Fibroblast of mammary gland (primary cell): ENCODE data around the gene ANKRD1.

Source experiments
- DNase-seq: peaks from one replicate; pipeline ENCODE4 v3.0.0-alpha.2; 2010; ENCODE audit warnings: low read depth
- H3K4me3 ChIP-seq: 2 replicates; pipeline ENCODE4 v1.5.1; 2011; ENCODE audit warnings: low read depth, mild to moderate bottlenecking, low read length, moderate library complexity; ENCODE audit not compliant: control insufficient read depth
- TF ChIP-seq, protein P1 (sequence below): conservative IDR thresholded peaks from 2 replicates; pipeline ENCODE4 v1.5.1; 2011; ENCODE audit warnings: low read depth, low read length, inconsistent platforms; ENCODE audit not compliant: control insufficient read depth, insufficient read depth

Gene ANKRD1

DNA sequence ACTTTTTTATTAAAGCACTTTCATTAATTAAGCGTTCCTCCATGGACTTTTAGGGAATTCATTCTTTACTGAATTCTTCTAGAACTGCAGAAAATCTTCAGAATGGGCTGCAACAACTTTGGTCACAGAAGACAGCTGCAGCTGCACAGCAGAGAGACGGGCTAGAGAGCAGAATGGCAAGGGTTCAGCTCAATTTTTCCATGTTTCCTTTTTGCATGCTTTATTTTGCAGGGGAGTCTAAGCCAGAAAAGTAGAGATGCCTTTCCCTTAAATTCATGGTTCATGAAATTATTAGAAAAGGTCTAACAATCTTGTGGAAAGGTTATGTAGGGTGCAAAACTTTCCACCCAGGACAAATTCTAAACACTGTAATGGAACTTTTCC, 15.4 kb upstream of the ANKRD1 start:
- no peak overlapping the region for H3K4me3 ChIP-seq
- TF ChIP-seq, protein P1, sequence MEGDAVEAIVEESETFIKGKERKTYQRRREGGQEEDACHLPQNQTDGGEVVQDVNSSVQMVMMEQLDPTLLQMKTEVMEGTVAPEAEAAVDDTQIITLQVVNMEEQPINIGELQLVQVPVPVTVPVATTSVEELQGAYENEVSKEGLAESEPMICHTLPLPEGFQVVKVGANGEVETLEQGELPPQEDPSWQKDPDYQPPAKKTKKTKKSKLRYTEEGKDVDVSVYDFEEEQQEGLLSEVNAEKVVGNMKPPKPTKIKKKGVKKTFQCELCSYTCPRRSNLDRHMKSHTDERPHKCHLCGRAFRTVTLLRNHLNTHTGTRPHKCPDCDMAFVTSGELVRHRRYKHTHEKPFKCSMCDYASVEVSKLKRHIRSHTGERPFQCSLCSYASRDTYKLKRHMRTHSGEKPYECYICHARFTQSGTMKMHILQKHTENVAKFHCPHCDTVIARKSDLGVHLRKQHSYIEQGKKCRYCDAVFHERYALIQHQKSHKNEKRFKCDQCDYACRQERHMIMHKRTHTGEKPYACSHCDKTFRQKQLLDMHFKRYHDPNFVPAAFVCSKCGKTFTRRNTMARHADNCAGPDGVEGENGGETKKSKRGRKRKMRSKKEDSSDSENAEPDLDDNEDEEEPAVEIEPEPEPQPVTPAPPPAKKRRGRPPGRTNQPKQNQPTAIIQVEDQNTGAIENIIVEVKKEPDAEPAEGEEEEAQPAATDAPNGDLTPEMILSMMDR: no peak
- no peak for DNase-seq

DNA sequence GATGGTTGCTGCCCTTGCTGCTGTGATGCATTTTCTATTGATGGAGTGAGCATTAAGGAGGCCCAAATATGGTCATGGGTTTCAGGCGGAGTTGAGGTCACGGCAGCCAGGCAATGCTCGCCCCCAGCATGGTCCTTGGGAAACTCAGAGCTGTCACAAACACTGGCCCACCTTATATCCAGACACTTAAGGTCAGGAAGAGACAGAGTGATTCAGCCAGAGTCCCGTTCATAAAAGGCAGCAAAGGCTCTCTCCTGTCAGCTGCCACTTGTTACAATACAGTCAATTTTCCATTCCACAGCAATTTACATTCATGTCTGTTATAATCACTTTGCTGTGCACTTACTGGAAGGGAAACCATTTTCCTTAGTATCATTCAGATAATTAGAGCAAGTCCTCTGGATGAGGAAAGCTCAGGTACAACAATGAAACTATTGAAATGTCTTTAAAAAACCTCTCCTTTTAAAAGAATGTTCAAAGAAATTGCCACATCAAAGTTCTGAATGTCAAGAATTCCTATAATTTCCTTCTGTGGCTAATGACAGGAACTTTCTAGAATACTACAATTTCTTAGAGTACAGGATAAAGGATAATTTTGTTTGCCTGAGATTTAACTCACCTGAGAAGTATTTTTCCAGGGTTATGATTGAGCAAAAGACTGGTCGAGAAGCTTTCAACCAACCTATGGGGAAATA, 14.8 kb upstream of the ANKRD1 start:
- TF ChIP-seq, protein P1: no peak
- no peak for DNase-seq
- H3K4me3 ChIP-seq: no peak overlapping the region

DNA sequence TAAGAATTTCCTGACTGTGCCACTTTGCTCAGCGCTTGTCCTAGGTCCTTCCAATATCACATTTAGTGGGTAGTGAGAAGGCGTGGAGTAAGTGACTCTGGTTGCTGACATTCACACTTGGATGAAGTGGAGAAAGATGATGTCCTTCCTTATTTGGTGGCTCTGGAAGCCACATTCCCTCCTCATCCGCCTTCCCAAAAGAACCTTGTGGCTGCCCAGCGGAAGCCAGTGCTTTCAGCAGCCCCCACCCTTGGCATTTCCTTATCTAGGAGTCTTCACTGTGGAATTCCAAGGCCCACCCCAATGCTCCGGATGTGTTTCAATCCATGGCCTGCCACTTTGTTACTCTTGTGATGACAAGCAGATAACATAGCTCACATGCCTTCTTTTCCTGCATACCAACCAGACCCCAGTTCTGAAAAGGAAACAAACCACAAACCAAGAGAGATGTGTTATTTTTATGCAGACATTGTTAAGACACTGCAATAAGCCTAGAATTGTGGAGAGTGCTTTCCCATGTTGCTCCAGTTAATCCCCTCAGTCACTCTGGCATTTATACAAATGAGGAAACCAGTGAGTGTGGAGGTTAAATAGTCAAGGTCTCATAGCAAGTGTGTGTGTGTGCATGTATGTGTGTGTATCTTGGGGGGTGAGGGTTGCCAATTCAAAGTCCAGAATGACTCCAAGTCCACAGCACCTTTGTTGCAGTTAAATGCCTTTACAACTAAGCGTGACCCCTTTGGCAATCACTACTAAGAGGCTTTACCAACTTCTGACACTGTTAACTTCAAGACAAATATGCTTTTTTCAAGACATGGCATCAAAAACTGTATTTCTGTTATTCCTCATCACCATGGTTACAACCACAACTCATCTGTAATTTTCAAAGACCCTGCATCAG, 10.3 kb upstream of the ANKRD1 start:
- TF ChIP-seq, protein P1: no peak
- peak; percentile 62 for DNase-seq
- no peak overlapping the region for H3K4me3 ChIP-seq

DNA sequence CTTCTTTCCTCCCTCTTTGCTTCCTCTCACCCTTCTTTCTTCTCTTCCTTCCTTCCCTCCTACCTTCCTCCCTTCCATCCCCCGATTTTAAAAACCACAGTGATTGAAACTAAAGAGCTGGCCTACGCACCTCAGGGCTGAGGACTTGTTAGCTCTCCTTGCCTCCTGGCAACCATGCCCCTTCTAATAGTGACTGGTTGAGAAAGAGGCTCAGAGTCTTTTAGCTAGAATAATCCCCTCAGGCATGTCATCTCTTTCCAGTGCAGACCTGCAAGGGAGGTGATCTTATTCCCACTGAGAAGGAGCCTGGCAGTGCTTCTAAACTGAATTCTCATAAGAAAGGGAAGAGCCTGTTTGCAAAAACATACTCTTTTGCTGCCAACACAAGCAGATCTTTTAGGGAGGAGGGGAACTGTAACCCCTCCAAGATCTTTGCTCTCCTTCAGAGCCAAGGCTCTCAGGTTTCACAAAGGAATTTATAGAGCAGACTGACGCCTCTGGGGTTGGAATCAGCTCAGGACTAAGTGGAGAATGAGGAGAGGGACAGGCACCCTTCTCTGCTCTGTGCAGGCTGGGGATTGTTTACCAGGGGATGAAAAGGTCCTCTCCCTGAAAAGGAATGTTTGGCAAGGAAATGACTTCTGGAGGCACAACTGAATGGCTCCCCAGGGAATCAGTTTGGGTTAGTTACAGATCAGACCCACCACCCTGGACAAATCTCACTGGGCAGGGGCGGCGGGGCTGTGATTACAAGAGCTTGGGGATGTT, 9.4 kb upstream of the ANKRD1 start:
- no peak overlapping the region for H3K4me3 ChIP-seq
- TF ChIP-seq, protein P1: no peak
- DNase-seq: peak; percentile 77

DNA sequence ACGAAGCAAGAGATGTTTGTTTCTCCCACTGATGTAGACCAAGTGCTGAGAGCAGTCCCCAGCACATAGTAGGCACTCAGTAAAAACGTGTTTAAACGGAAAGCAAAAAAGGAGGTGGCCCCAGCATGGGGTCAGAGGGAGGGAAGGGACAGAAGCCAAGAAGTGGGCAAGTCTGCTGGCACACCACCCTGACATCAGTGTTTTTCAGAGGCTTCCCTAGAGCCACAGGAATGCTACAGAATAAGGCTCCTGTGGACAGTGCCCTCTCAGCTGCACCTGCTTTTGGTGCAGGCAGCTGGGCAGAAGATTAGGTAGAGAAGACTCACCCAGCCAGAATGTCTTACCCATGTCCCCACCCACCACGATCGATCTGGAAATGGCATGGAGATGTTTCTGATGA, 8.3 kb upstream of the ANKRD1 start:
- TF ChIP-seq, protein P1: no peak
- no peak overlapping the region for H3K4me3 ChIP-seq
- no peak for DNase-seq

DNA sequence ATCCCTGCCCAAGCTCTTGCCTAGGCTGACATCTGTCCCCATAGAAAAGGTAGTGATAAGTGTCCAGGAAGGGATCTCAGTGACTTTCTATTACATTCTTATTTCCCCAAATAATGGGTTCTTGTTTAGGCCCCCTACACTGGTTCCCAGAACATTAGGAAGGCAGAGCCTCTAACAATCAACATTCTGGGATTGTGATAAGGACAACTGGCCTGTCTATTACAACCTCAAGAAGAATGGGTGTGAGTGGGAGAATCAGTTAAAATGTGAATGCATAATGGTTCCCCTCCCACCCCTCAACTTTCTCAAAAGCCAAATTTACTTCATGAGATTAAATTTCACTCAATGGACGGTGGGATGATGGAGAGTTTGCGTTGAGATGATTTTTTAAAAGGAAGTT, 6.4 kb upstream of the ANKRD1 start:
- no peak overlapping the region for H3K4me3 ChIP-seq
- DNase-seq: no peak
- TF ChIP-seq, protein P1: no peak
